Neural progenitor cell (in vitro differentiated cells): ENCODE data around the gene OGFOD1. TPM values are rescaled to one million over a fixed set of nuclear protein-coding genes. Genes with fewer than 3 reads are reported as not detected.

Experiments used
- DNase-seq: peaks from one replicate; pipeline ENCODE4 v3.0.0-alpha.2; 2016; ENCODE audit warnings: low spot score
- H2AFZ ChIP-seq: fragments of 200-600 bp; sonication (generic); replicated peaks from 2 replicates; pipeline ENCODE4 v1.6.1; 2016; ENCODE audit warnings: antibody characterized with exemption
- H3F3A ChIP-seq: fragments of 200-600 bp; sonication (generic); 2 replicates; pipeline ENCODE4 v1.6.1; 2016; ENCODE audit warnings: antibody characterized with exemption, low read depth
- H3K27ac ChIP-seq: fragments of 200-600 bp; sonication (generic); 2 replicates; pipeline ENCODE4 v1.5.1; 2016; ENCODE audit warnings: mild to moderate bottlenecking
- H3K27me3 ChIP-seq: fragments of 200-600 bp; sonication (generic); 2 replicates; pipeline ENCODE4 v1.6.1; 2016; ENCODE audit warnings: mild to moderate bottlenecking, moderate library complexity
- H3K36me3 ChIP-seq: fragments of 200-600 bp; sonication (generic); 2 replicates; pipeline ENCODE4 v1.5.1; 2016
- H3K4me1 ChIP-seq: fragments of 200-600 bp; sonication (generic); 2 replicates; pipeline ENCODE4 v1.6.1; 2016; ENCODE audit warnings: mixed run types
- H3K4me2 ChIP-seq: fragments of 200-600 bp; sonication (generic); 2 replicates; pipeline ENCODE4 v1.6.1; 2016
- H3K4me3 ChIP-seq: fragments of 200-600 bp; sonication (generic); 2 replicates; pipeline ENCODE4 v1.5.1; 2016
- H3K79me2 ChIP-seq: fragments of 200-600 bp; sonication (generic); 2 replicates; pipeline ENCODE4 v1.6.1; 2016; ENCODE audit warnings: low read depth
- H3K9ac ChIP-seq: fragments of 200-600 bp; sonication (generic); 2 replicates; pipeline ENCODE4 v1.6.1; 2016
- H3K9me3 ChIP-seq: fragments of 200-600 bp; sonication (generic); 2 replicates; pipeline ENCODE4 v1.5.1; 2016; ENCODE audit warnings: low read depth
- H4K20me1 ChIP-seq: fragments of 200-600 bp; sonication (generic); 2 replicates; pipeline ENCODE4 v1.6.1; 2016; ENCODE audit warnings: low read depth
- H3K27ac Mint-ChIP-seq: 3 replicates; pipeline ENCODE4 v1.8.0; 2021; ENCODE audit warnings: mixed read lengths
- H3K27me3 Mint-ChIP-seq: 2 replicates; pipeline ENCODE4 v1.8.0; 2022; ENCODE audit warnings: low read depth, mild to moderate bottlenecking, inconsistent platforms, moderate library complexity, mixed read lengths; ENCODE audit not compliant: insufficient read depth
- H3K36me3 Mint-ChIP-seq: 3 replicates; pipeline ENCODE4 v1.8.0; 2021; ENCODE audit warnings: mixed read lengths
- H3K4me1 Mint-ChIP-seq: 3 replicates; pipeline ENCODE4 v1.8.0; 2021; ENCODE audit warnings: mixed read lengths
- H3K4me3 Mint-ChIP-seq: 3 replicates; pipeline ENCODE4 v1.8.0; 2021; ENCODE audit warnings: mild to moderate bottlenecking, moderate library complexity, mixed read lengths
- H3K9me3 Mint-ChIP-seq: 3 replicates; pipeline ENCODE4 v1.8.0; 2020; ENCODE audit warnings: mixed read lengths
- CTCF ChIP-seq: fragments of 200-600 bp; sonication (generic); IDR thresholded peaks from 2 replicates; pipeline ENCODE4 v1.5.1; 2017; ENCODE audit warnings: antibody characterized with exemption, mild to moderate bottlenecking
- EZH2 ChIP-seq: fragments of 200-600 bp; sonication (generic); IDR thresholded peaks from 2 replicates; pipeline ENCODE4 v1.6.1; 2017; ENCODE audit warnings: antibody characterized with exemption, mild to moderate bottlenecking, moderate library complexity
- EZH2phosphoT487 ChIP-seq: fragments of 200-600 bp; sonication (generic); IDR thresholded peaks from 2 replicates; pipeline ENCODE4 v1.6.1; 2017; ENCODE audit warnings: antibody characterized with exemption
- total RNA-seq: library from RNA; depleted of rRNA; stranded (reverse); fragments of >200 nt; gene quantifications from 2 replicates; pipeline ENCODE4 v1.2.3, GENCODE V29; 2015; ENCODE audit warnings: low replicate concordance

The OGFOD1 gene
- total RNA-seq, 1 donor from 2014 or later, result 73.4 TPM

GRCh38 chr16:56520251-56520577 lies 68.9 kb downstream of the OGFOD1 start:
- Histone ChIP-seq H3K36me3 (no peaks in the 10 kb centered on the region), H4K20me1 (peaks cover 33% of the 10 kb centered on the region), H3K9ac (no peak overlapping the region), H3K27ac (no peak overlapping the region), H3F3A (peaks cover 7% of the 10 kb centered on the region), H3K27me3 (no peaks in the 10 kb centered on the region), H3K4me2 (peak overlapping the region; percentile 75), H3K4me3 (peak overlapping the region; percentile 84), H3K79me2 (peaks cover 13% of the 10 kb centered on the region), H3K4me1 (peaks cover 5% of the 10 kb centered on the region), H3K9me3 (no peaks in the 10 kb centered on the region), H2AFZ (peak overlapping the region; percentile 98)
- H3K27ac Mint-ChIP-seq, result peak overlapping the region; percentile 15
- no peaks in the 10 kb centered on the region for H3K36me3 Mint-ChIP-seq
- H3K9me3 Mint-ChIP-seq, result no peaks in the 10 kb centered on the region
- no peak for DNase-seq
- TF ChIP-seq EZH2, result no peak
- TF ChIP-seq EZH2phosphoT487, result no peak
- TF ChIP-seq CTCF, result no peak
- H3K27me3 Mint-ChIP-seq, result peaks cover 2% of the 10 kb centered on the region
- H3K4me3 Mint-ChIP-seq, result peak overlapping the region; percentile 88
- H3K4me1 Mint-ChIP-seq, result peaks cover 30% of the 10 kb centered on the region

- no peak for TF ChIP-seq CTCF
- no peak for TF ChIP-seq EZH2phosphoT487
- TF ChIP-seq EZH2, result no peak
- Histone ChIP-seq H3K9me3 (no peaks in the 10 kb centered on the region), H2AFZ (no peak overlapping the region), H3K9ac (no peak overlapping the region), H3K36me3 (no peaks in the 10 kb centered on the region), H3K4me3 (no peak overlapping the region), H3K4me1 (peaks cover 3% of the 10 kb centered on the region), H3F3A (no peaks in the 10 kb centered on the region), H3K4me2 (no peak overlapping the region), H3K79me2 (no peaks in the 10 kb centered on the region), H3K27ac (no peak overlapping the region), H4K20me1 (no peaks in the 10 kb centered on the region), H3K27me3 (peaks cover 7% of the 10 kb centered on the region)
- peak overlapping the region; percentile 12 for H3K27ac Mint-ChIP-seq
- H3K4me3 Mint-ChIP-seq, result no peak overlapping the region
- H3K36me3 Mint-ChIP-seq, result no peaks in the 10 kb centered on the region
- DNase-seq, result no peak
- H3K27me3 Mint-ChIP-seq, result peaks cover 4% of the 10 kb centered on the region
- no peaks in the 10 kb centered on the region for H3K9me3 Mint-ChIP-seq
- H3K4me1 Mint-ChIP-seq, result peaks cover 6% of the 10 kb centered on the region
These were observed 73.9 kb downstream of the OGFOD1 start for GRCh38 chr16:56525236-56525635.

Other genes with a start within 250 kb of the OGFOD1 start
- 38.7 and 51.3 TPM in 2 replicates for gene AMFR, start 26.0 kb upstream of the OGFOD1 start, total RNA-seq
- 165 and 256 TPM in 2 replicates for gene NUDT21, start 222 bp upstream of the OGFOD1 start, total RNA-seq
- gene BBS2, start 68.5 kb downstream of the OGFOD1 start, total RNA-seq, result 47.8 and 64.5 TPM in 2 replicates
- not detected in 2 replicates for gene MT4, start 113.5 kb downstream of the OGFOD1 start, total RNA-seq
- not detected in 2 replicates for gene MT3, start 138.0 kb downstream of the OGFOD1 start, total RNA-seq
- gene MT2A, start 157.0 kb downstream of the OGFOD1 start, total RNA-seq, result 1.3 TPM in 1 of 2 replicates, not detected in the other
- 1.9 and 2.4 TPM in 2 replicates for gene MT1E, start 174.2 kb downstream of the OGFOD1 start, total RNA-seq
- not detected in 2 replicates for gene MT1M, start 181.1 kb downstream of the OGFOD1 start, total RNA-seq
- not detected in 2 replicates for gene MT1A, start 187.1 kb downstream of the OGFOD1 start, total RNA-seq
- gene MT1B, start 200.3 kb downstream of the OGFOD1 start, total RNA-seq, result not detected in 2 replicates
- 1.1 TPM in 1 of 2 replicates, not detected in the other for gene MT1F, start 206.4 kb downstream of the OGFOD1 start, total RNA-seq
- 2.6 TPM in 1 of 2 replicates, not detected in the other for gene MT1G, start 216.5 kb downstream of the OGFOD1 start, total RNA-seq
- gene MT1H, start 218.3 kb downstream of the OGFOD1 start, total RNA-seq, result not detected in 2 replicates
- gene MT1X, start 230.9 kb downstream of the OGFOD1 start, total RNA-seq, result 4.4 TPM in 1 of 2 replicates, not detected in the other